Natural killer cell (primary cell): ENCODE data around the gene PCAT6. TPM values are rescaled to one million over a fixed set of nuclear protein-coding genes. Genes with fewer than 3 reads are reported as not detected.

Source experiments
- ATAC-seq, 3 donors: fragments of 150-1000 bp in 2 of 3; fragments of 200-7000 bp in 1 of 3; cut with Tn5 transposase; 1 replicate in 1 of 3; 2 replicates in 2 of 3; pipeline ENCODE4 v1.10.0; 2021; ENCODE audit warnings: mild to moderate bottlenecking in 2 of 3, moderate library complexity in 2 of 3
- DNase-seq, 2 donors: peaks; one replicate each; pipeline versions ENCODE4 v3.0.0 to v3.0.0-alpha.2; 2013 to 2021; ENCODE audit warnings: mixed read lengths in 1 of 2
- H3K27ac ChIP-seq: one replicate; pipeline ENCODE4 v1.5.1; 2013; ENCODE audit warnings: mild to moderate bottlenecking, low read length
- H3K27me3 ChIP-seq: one replicate; pipeline ENCODE4 v1.6.1; 2013; ENCODE audit warnings: low read length; ENCODE audit not compliant: control insufficient read depth, insufficient read depth
- H3K36me3 ChIP-seq: one replicate; pipeline ENCODE4 v1.6.1; 2013; ENCODE audit warnings: low read length; ENCODE audit not compliant: control insufficient read depth, insufficient read depth
- H3K4me1 ChIP-seq: one replicate; pipeline ENCODE4 v1.6.1; 2013; ENCODE audit warnings: low read length; ENCODE audit not compliant: control insufficient read depth, insufficient read depth
- H3K4me3 ChIP-seq: one replicate; pipeline ENCODE4 v1.5.1; 2013; ENCODE audit warnings: low read length
- H3K9me3 ChIP-seq: one replicate; pipeline ENCODE4 v1.6.1; 2013; ENCODE audit warnings: low read length; ENCODE audit not compliant: control insufficient read depth, insufficient read depth
- H3K27ac Mint-ChIP-seq, 2 donors: one replicate each; pipeline ENCODE4 v1.8.0; 2022; ENCODE audit warnings: mild to moderate bottlenecking in 2 of 2, mixed read lengths in 2 of 2, moderate library complexity in 1 of 2
- H3K27me3 Mint-ChIP-seq, 2 donors: one replicate each; pipeline ENCODE4 v1.8.0; 2022; ENCODE audit warnings: low read depth in 2 of 2, mixed read lengths in 2 of 2
- H3K36me3 Mint-ChIP-seq: one replicate; pipeline ENCODE4 v1.8.0; 2022; ENCODE audit warnings: mixed read lengths
- H3K4me1 Mint-ChIP-seq, 2 donors: one replicate each; pipeline ENCODE4 v1.8.0; 2022; ENCODE audit warnings: mixed read lengths in 2 of 2
- H3K4me3 Mint-ChIP-seq: one replicate; pipeline ENCODE4 v1.8.0; 2022; ENCODE audit warnings: mild to moderate bottlenecking, moderate library complexity, mixed read lengths
- H3K9me3 Mint-ChIP-seq, 2 donors: one replicate each; pipeline ENCODE4 v1.8.0; 2022; ENCODE audit warnings: mixed read lengths in 2 of 2
- CTCF ChIP-seq: fragments of 200-600 bp; IDR thresholded peaks from one replicate; pipeline ENCODE4 v1.8.0; 2022; ENCODE audit warnings: antibody characterized with exemption
- WGBS: methylation state at CpG from one replicate; pipeline ENCODE4 v1.1.7; 2013; ENCODE audit warnings: missing lambda C conversion rate; ENCODE audit not compliant: insufficient coverage; 5-methylcytosine and 5-hydroxymethylcytosine counted together
- intact Hi-C: fragments of 100-400 bp; cut with micrococcal nuclease; formaldehyde crosslinking; loops from one replicate; pipeline ENCODE4 v1.14.2; 2022
- total RNA-seq, 4 donors: library from RNA; stranded (reverse); fragments of 120-200 nt in 1 of 4; gene quantifications; one replicate each; pipeline versions ENCODE4 v1.2.3 to v1.2.4, GENCODE V29; 2013 to 2022

PCAT6 gene
- total RNA-seq: 1 to 10 TPM in 2 of 3 donors, not detected in 1; 1.1 to 1.5 TPM
- not detected for total RNA-seq (2013)

GRCh38 chr1:202810615-202811295 is at the start of gene PCAT6:
Gene PCAT6, plus strand, starts transcription at chr1:202810954.
- DNase-seq (peak; percentile 86 to 92), ATAC-seq (peak; percentile 80 to 91 (median 87))
- H3K36me3 ChIP-seq: no peaks in the 10 kb centered on the region
- under 1% methylated on average over 53 of the region's 53 CpGs for WGBS
- Mint-ChIP-seq H3K4me1 (peaks cover 34 to 53% of the 10 kb centered on the region in 2 donors), H3K27ac (peak within 1 kb of the TSS; percentile 82 to 90), H3K36me3 (no peaks in the 10 kb centered on the region), H3K27me3 (no peaks in the 10 kb centered on the region), H3K4me3 (peak within 1 kb of the TSS; percentile 84), H3K9me3 (no peaks in the 10 kb centered on the region)
- H3K27ac ChIP-seq: peak within 1 kb of the TSS; percentile 73
- H3K9me3 ChIP-seq: no peaks in the 10 kb centered on the region
- H3K4me1 ChIP-seq: peaks cover 22% of the 10 kb centered on the region
- intact Hi-C loops: loop anchor here (2.0 to 10.0 kb wide), 2 partner anchors 78 to 856 kb away; partner anchors contain the start of genes RABIF and TIMM17A
- peak within 1 kb of the TSS; percentile 66 for H3K4me3 ChIP-seq
- no peaks in the 10 kb centered on the region for H3K27me3 ChIP-seq
- no peak for TF ChIP-seq CTCF

DNA sequence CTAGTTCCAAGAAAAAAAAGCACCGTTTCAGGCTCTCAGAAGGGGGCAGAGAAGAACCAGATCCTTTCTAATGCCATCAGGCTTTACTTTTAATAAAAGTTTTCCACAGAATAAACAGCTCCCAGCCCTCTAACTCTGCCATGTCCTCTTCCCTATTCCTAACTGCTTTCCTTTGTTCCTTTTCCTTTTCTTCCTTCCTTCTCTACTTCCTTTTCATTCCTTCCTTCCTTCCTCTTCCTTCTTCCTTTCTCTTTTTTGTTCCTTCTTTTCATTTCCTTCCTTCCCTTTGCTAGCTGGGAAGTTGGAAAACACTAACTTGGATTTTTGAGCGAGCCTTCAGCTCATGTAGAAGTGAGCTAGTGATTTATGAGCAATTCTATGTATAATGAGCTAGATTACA is 48.7 kb upstream of the PCAT6 start:
- Histone ChIP-seq H3K36me3 (peaks cover 43% of the 10 kb centered on the region), H3K27ac (no peak overlapping the region), H3K4me1 (no peaks in the 10 kb centered on the region), H3K4me3 (no peak overlapping the region), H3K9me3 (no peaks in the 10 kb centered on the region), H3K27me3 (no peaks in the 10 kb centered on the region)
- no peak for TF ChIP-seq CTCF
- WGBS: 73% methylated on average over 1 of the region's 2 CpGs
- intact Hi-C loops: no loop called here
- no peak overlapping the region for H3K27ac Mint-ChIP-seq
- no peak for ATAC-seq
- no peaks in the 10 kb centered on the region for H3K27me3 Mint-ChIP-seq
- H3K4me1 Mint-ChIP-seq: no peaks in the 10 kb centered on the region
- no peak for DNase-seq
- no peak overlapping the region for H3K4me3 Mint-ChIP-seq
- no peaks in the 10 kb centered on the region for H3K9me3 Mint-ChIP-seq
- no peaks in the 10 kb centered on the region for H3K36me3 Mint-ChIP-seq

DNA sequence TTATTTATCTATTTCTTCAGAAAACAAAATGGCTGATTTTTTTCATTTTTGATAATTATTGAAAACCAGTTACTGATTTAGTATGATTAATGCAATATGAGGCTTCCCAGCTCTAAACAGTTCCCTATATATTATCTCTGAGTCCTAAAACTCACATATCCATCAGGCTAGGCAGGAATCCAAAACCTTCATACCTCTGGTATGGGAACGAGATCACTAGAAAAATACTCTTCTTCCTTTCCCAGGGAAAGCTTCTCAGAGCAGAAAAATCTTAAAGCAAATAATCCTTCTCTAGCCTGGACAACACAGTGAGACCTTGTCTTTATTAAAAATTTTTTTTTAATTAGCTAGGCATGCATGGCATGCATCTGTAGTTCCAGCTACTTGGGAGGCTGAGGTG is 45.0 kb upstream of the PCAT6 start:
- Histone ChIP-seq H3K36me3 (peaks cover 14% of the 10 kb centered on the region), H3K27me3 (no peaks in the 10 kb centered on the region), H3K4me3 (no peak overlapping the region), H3K27ac (no peak overlapping the region), H3K4me1 (no peaks in the 10 kb centered on the region), H3K9me3 (no peaks in the 10 kb centered on the region)
- no peaks in the 10 kb centered on the region for H3K36me3 Mint-ChIP-seq
- no peaks in the 10 kb centered on the region for H3K27me3 Mint-ChIP-seq
- H3K27ac Mint-ChIP-seq: no peak overlapping the region
- no peak for ATAC-seq
- no peak overlapping the region for H3K4me3 Mint-ChIP-seq
- TF ChIP-seq CTCF: no peak
- no peaks in the 10 kb centered on the region for H3K9me3 Mint-ChIP-seq
- 92% methylated on average over 1 of the region's 1 CpG for WGBS
- H3K4me1 Mint-ChIP-seq: no peaks in the 10 kb centered on the region
- no peak for DNase-seq
- intact Hi-C loops: no loop called here

GRCh38 chr1:202770135-202770534 is 40.6 kb upstream of the PCAT6 start:
- 100% methylated on average over 1 of the region's 2 CpGs for WGBS
- no peaks in the 10 kb centered on the region for H3K36me3 Mint-ChIP-seq

More at GRCh38 chr1:202770135-202770534, 40.6 kb upstream of the PCAT6 start:
- Histone ChIP-seq H3K27ac (no peak overlapping the region), H3K4me1 (no peaks in the 10 kb centered on the region), H3K4me3 (no peak overlapping the region), H3K9me3 (no peaks in the 10 kb centered on the region), H3K27me3 (no peaks in the 10 kb centered on the region), H3K36me3 (peaks cover 28% of the 10 kb centered on the region)
- DNase-seq (no peak), ATAC-seq (no peak)
- H3K4me3 Mint-ChIP-seq: no peak overlapping the region
- no peak for TF ChIP-seq CTCF
- H3K27me3 Mint-ChIP-seq: no peaks in the 10 kb centered on the region
- H3K4me1 Mint-ChIP-seq: no peaks in the 10 kb centered on the region
- H3K27ac Mint-ChIP-seq: no peak overlapping the region
- intact Hi-C loops: no loop called here
- no peaks in the 10 kb centered on the region for H3K9me3 Mint-ChIP-seq
